ENCODE measurements around the gene ST6GALNAC6. TPM values are rescaled to one million over a fixed set of nuclear protein-coding genes. Genes with fewer than 3 reads are reported as not detected.

The ST6GALNAC6 gene
- total and polyA plus RNA-seq, 10 of the 15 experiments (the other 5 are each of a cell fraction or from before 2014, with no cell fraction given): 0.40 to 27.0 (median 16.8) TPM

DNA sequence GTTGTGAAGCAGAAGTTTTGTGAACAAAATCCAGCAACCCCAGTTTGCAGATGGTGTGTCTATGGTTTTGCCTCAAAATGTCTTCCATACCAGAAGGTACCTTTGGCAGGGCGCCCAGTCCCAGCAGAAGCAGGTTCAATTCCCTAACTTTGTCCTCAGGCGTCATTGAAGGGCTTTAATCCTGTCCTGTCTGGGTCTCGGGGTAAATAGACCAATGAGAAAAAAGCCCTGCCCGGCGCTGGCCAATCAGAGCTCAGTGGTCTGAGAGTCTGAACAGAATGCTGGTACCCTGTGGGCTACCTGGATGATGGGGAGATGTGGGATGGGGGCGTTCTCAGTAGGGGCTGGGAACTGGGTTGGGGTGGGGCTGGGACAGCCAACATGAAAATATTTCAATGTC, 23.6 kb upstream of the ST6GALNAC6 start:
- intact Hi-C loops (cut with micrococcal nuclease; ENCODE audit: unreplicated experiment) (no loop called here), in situ Hi-C loops (cut with MboI) (no loop called here)
- no peak overlapping the region for H3K4me2 ChIP-seq (ENCODE audit: control insufficient read depth, insufficient read depth)
- ChIA-PET SMC1A (ENCODE audit: uncharacterized antibody, unreplicated experiment) (interaction anchor here (0.8 to 2.7 kb wide), 3 partner anchors 53 to 334 kb away, joined by 3 to 7 read pairs (median 3); no protein-coding TSS in a partner anchor), RAD21 (ENCODE audit: unreplicated experiment) (interaction anchor here (1.1 to 8.2 kb wide), 4 partner anchors 53 to 188 kb away, joined by 3 to 83 read pairs (median 11); partner anchors contain the start of gene TOR2A), POLR2A (interaction anchor here (1.2 kb wide), 1 partner anchor 188 kb away, joined by 3 read pairs; the partner anchor contains the start of gene TOR2A), CTCF (interaction anchor here (0.7 to 9.9 kb wide), 8 partner anchors 9 to 333 kb away, joined by 3 to 91 read pairs (median 10); partner anchors contain the start of gene TOR2A)
- FAIRE-seq (no peak), DNase-seq (ENCODE audit: low read depth, low spot score) (no peak), ATAC-seq (no peak)
- no peak overlapping the region for H3K27ac ChIP-seq (ENCODE audit: control insufficient read depth, insufficient read depth)
- H2AFZ ChIP-seq (ENCODE audit: control insufficient read depth, low read depth, low read length): no peak overlapping the region
- WGBS (ENCODE audit: insufficient coverage, insufficient replicate concordance, low lambda C conversion rate, missing lambda C conversion rate): 60% methylated on average over 6 of the region's 6 CpGs
- TF ChIP-seq, protein P1, sequence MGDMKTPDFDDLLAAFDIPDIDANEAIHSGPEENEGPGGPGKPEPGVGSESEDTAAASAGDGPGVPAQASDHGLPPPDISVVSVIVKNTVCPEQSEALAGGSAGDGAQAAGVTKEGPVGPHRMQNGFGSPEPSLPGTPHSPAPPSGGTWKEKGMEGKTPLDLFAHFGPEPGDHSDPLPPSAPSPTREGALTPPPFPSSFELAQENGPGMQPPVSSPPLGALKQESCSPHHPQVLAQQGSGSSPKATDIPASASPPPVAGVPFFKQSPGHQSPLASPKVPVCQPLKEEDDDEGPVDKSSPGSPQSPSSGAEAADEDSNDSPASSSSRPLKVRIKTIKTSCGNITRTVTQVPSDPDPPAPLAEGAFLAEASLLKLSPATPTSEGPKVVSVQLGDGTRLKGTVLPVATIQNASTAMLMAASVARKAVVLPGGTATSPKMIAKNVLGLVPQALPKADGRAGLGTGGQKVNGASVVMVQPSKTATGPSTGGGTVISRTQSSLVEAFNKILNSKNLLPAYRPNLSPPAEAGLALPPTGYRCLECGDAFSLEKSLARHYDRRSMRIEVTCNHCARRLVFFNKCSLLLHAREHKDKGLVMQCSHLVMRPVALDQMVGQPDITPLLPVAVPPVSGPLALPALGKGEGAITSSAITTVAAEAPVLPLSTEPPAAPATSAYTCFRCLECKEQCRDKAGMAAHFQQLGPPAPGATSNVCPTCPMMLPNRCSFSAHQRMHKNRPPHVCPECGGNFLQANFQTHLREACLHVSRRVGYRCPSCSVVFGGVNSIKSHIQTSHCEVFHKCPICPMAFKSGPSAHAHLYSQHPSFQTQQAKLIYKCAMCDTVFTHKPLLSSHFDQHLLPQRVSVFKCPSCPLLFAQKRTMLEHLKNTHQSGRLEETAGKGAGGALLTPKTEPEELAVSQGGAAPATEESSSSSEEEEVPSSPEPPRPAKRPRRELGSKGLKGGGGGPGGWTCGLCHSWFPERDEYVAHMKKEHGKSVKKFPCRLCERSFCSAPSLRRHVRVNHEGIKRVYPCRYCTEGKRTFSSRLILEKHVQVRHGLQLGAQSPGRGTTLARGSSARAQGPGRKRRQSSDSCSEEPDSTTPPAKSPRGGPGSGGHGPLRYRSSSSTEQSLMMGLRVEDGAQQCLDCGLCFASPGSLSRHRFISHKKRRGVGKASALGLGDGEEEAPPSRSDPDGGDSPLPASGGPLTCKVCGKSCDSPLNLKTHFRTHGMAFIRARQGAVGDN (IDR thresholded peaks at IDR 0.05): no peak
- no peak for TF ChIP-seq BACH1 (IDR thresholded peaks at IDR 0.05; ENCODE audit: borderline replicate concordance)
- no peak for TF ChIP-seq CBFB (IDR thresholded peaks at IDR 0.05; ENCODE audit: low read depth)
- no peak for TF ChIP-seq LARP7 (IDR thresholded peaks at IDR 0.05)
- no peak for TF ChIP-seq HDAC2 (IDR thresholded peaks at IDR 0.05)
- TF ChIP-seq NFYB (IDR thresholded peaks at IDR 0.05; ENCODE audit: insufficient read depth, low read depth, low read length): peak; percentile 60
- no peak for TF ChIP-seq TCF12 (IDR thresholded peaks at IDR 0.05; ENCODE audit: low read depth, low read length)
- no peak for TF ChIP-seq HDAC6 (IDR thresholded peaks at IDR 0.05; ENCODE audit: unreplicated experiment)
- no peak for TF ChIP-seq TBL1XR1 (IDR thresholded peaks at IDR 0.05; ENCODE audit: low read depth, low read length)
- no peak overlapping the region for H3K9ac ChIP-seq (ENCODE audit: control insufficient read depth, insufficient read depth, low read length)
- H3K27me3 ChIP-seq (replicated peaks in 1 of 2; ENCODE audit: control insufficient read depth in 2 of 2, insufficient read depth in 2 of 2, low read length in 1 of 2): peaks cover 0 to 4% of the 10 kb centered on the region in 2 experiments; a peak in 3 of 4 replicates
- H3K4me3 ChIP-seq: no peak overlapping the region
- H4K20me1 ChIP-seq (ENCODE audit: control insufficient read depth, insufficient read depth): no peaks in the 10 kb centered on the region
- H3K36me3 ChIP-seq (ENCODE audit: control insufficient read depth in 2 of 2, insufficient read depth in 2 of 2, low read length in 1 of 2): no peaks in the 10 kb centered on the region
- no peaks in the 10 kb centered on the region for H3K79me2 ChIP-seq (ENCODE audit: control insufficient read depth, insufficient read depth, low read length)
- BruUV-seq (replicated peaks): no TSS peak
- H3K9me3 ChIP-seq (replicated peaks; ENCODE audit: control insufficient read depth, insufficient read depth, low read length): no peaks in the 10 kb centered on the region
- peaks cover 12% of the 10 kb centered on the region for H3K4me1 ChIP-seq (ENCODE audit: control insufficient read depth, insufficient read depth, low read length)

All from GM12878 (cell line).